Immature natural killer cell (primary cell): ENCODE measurements around the gene FOXI2. TPM values are rescaled to one million over a fixed set of nuclear protein-coding genes. Genes with fewer than 3 reads are reported as not detected.
A peak's percentile ranks its signal among the peaks of the same experiment; 100 is the strongest.

Experiments used
- DNase-seq, 3 donors: peaks; one replicate each; pipeline ENCODE4 v3.0.0; 2022; ENCODE audit warnings: mixed read lengths in 1 of 3
- H3K27ac Mint-ChIP-seq, 6 donors: one replicate each; pipeline ENCODE4 v1.8.0; 2020; ENCODE audit warnings: mixed read lengths in 6 of 6, mild to moderate bottlenecking in 5 of 6, inconsistent platforms in 4 of 6, moderate library complexity in 3 of 6
- H3K27me3 Mint-ChIP-seq, 3 donors: one replicate each; pipeline ENCODE4 v1.8.0; 2020 to 2021; ENCODE audit warnings: low read depth in 3 of 3, mild to moderate bottlenecking in 3 of 3, mixed read lengths in 3 of 3, moderate library complexity in 3 of 3, inconsistent platforms in 1 of 3
- H3K36me3 Mint-ChIP-seq, 3 donors: one replicate each; pipeline ENCODE4 v1.8.0; 2020; ENCODE audit warnings: mixed read lengths in 3 of 3, inconsistent platforms in 2 of 3, mild to moderate bottlenecking in 2 of 3
- H3K4me1 Mint-ChIP-seq, 2 donors: one replicate each; pipeline ENCODE4 v1.8.0; 2020; ENCODE audit warnings: inconsistent platforms in 2 of 2, mild to moderate bottlenecking in 2 of 2, mixed read lengths in 2 of 2, moderate library complexity in 1 of 2
- H3K4me3 Mint-ChIP-seq, 5 donors: one replicate each; pipeline ENCODE4 v1.8.0; 2020; ENCODE audit warnings: mild to moderate bottlenecking in 5 of 5, mixed read lengths in 5 of 5, inconsistent platforms in 3 of 5, moderate library complexity in 3 of 5
- H3K9me3 Mint-ChIP-seq, 6 donors: one replicate each; pipeline ENCODE4 v1.8.0; 2020; ENCODE audit warnings: mild to moderate bottlenecking in 6 of 6, mixed read lengths in 6 of 6, inconsistent platforms in 4 of 6, moderate library complexity in 3 of 6
- polyA plus RNA-seq, 3 donors: library from polyadenylated mRNA; unstranded; fragments of 300-500 nt; fragmentation: Illumina TruSeq; gene quantifications; one replicate each; pipeline ENCODE4 v1.2.3, GENCODE V29; 2021

FOXI2 gene
- polyA plus RNA-seq, 3 donors from 2014 or later, result not detected

- Mint-ChIP-seq H3K4me1 (no peaks in the 10 kb centered on the region), H3K27ac (no peak overlapping the region), H3K4me3 (no peak overlapping the region), H3K9me3 (peaks cover 0 to 4% (median 0%) of the 10 kb centered on the region in 6 donors), H3K36me3 (no peaks in the 10 kb centered on the region), H3K27me3 (peaks cover 2 to 33% (median 5%) of the 10 kb centered on the region in 3 donors)
- no peak for DNase-seq
Measured at GRCh38 chr10:127762925-127763324, 25.9 kb downstream of the FOXI2 start.

DNA sequence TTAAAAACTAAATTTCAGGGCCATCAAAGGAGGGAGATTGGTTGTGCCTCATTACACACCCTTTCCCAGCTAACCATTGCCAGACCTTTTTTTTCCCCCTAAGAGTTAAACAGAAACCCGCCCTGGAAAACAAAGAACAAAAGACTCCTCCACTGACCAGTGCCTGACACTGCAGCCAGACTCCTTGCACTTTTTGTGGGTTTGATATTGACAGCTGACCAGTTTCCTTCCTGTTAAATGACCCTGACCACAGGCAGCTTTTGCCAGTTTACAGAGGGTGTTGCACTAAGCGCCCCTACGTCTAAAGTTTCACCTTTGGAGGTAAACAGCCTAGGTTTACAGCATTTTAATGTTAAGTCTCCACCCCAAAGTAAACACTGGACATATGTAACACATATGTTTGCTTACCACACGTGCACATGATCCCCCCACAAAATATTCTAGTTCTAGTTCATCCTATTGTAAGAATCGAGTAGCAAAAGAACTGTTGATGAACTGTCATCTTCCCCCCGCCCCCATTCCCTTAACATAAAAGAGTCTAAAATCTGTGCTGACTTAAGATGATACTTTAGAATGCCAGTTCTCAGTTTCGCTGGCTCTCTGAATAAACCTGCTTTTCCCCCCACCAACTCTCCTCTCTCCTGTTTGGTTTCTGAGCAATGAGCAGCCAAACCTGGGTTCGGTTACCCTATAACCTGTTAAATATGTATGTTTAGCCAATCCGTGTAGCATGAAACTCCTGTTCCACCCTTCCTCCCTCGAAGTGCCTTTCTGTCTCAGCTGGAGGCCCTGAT lies 38.0 kb downstream of the FOXI2 start:
- peak; percentile 3 to 22 (median 17) for DNase-seq
- Mint-ChIP-seq H3K27ac (no peak overlapping the region), H3K4me1 (no peaks in the 10 kb centered on the region), H3K36me3 (no peaks in the 10 kb centered on the region), H3K9me3 (no peaks in the 10 kb centered on the region), H3K4me3 (no peak overlapping the region), H3K27me3 (peaks cover 0 to 6% (median 4%) of the 10 kb centered on the region in 3 donors)

- Mint-ChIP-seq H3K27ac (no peak overlapping the region), H3K4me3 (no peak overlapping the region), H3K9me3 (no peaks in the 10 kb centered on the region), H3K27me3 (peaks cover 2 to 9% (median 4%) of the 10 kb centered on the region in 3 donors), H3K36me3 (no peaks in the 10 kb centered on the region), H3K4me1 (no peaks in the 10 kb centered on the region)
- DNase-seq, result no peak
Measured at GRCh38 chr10:127776816-127777215, 39.8 kb downstream of the FOXI2 start.

DNA sequence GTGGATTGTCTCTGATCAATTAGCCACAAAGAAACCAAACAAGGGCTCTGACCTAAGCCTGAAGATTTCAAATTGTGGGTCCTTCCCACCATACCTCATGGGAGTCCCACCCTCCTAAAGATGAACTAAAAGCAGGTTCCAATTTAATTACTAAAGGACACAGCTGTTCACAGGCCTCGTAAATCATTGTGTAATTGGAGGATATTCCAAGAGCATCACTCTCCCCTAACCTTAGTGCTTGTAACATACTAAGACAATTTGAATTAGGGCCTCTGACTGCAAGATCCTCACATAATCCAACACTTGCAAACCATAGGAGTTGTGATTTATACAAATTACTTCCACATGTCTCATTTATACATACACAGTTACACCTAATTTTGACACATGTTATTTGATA lies 44.4 kb downstream of the FOXI2 start:
- Mint-ChIP-seq H3K9me3 (peaks cover 0 to 2% (median 0%) of the 10 kb centered on the region in 6 donors), H3K27ac (no peak overlapping the region), H3K4me1 (no peaks in the 10 kb centered on the region), H3K4me3 (no peak overlapping the region), H3K36me3 (no peaks in the 10 kb centered on the region), H3K27me3 (peaks cover 2 to 13% (median 4%) of the 10 kb centered on the region in 3 donors)
- DNase-seq, result no peak

DNA sequence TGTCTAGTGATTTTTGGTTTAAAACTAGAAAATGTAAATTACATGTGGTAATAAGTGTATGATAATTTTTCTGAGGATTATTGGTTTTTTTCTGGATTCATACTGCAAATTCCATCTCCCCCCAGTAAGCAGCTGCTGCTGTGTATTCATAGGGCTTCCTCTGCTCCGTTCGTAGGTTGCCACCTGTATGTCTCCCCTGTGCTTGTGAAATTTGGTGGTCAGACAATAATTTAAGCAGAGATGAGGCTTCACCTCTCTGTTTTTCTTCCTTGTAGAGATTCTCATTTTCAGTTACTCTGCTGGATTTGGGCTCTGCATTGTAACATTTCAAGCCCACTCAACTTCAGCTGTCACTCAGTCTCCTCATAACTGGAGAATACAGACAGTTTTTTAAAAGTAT lies 50.9 kb downstream of the FOXI2 start:
- peaks cover 0 to 5% (median under 1%) of the 10 kb centered on the region in 6 donors for H3K9me3 Mint-ChIP-seq
- H3K4me1 Mint-ChIP-seq, result no peaks in the 10 kb centered on the region
- no peaks in the 10 kb centered on the region for H3K36me3 Mint-ChIP-seq
- H3K27me3 Mint-ChIP-seq, result peaks cover 2 to 9% (median 9%) of the 10 kb centered on the region in 3 donors
- DNase-seq, result no peak
- H3K27ac Mint-ChIP-seq, result no peak overlapping the region
- no peak overlapping the region for H3K4me3 Mint-ChIP-seq

DNA sequence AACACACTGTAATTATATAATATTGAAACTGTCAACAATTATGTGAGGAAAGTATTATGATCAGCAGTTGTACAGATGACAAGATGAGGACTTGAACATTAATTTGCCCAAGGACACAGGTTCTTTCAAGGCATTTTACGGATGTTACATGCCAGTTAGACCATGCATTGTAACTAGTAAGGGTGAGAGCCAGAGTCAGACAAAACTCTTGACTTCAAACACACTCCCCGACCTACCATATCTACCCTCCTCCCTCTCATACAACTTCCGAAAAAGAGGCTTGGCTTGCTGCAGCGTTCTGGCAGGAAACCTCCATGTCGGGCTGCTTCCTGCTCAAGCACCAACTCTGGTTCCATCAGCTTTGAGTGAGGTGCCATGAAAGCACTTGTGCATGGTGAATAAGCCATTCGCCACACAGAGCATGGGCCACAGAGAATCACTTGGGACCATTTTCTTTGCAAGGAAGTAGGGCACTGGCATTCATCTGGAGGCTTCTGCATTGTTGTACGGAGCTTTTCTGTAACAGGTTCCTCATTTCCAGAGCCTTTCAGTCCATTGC lies 53.2 kb downstream of the FOXI2 start:
- H3K27ac Mint-ChIP-seq, result no peak overlapping the region
- H3K9me3 Mint-ChIP-seq, result peaks cover 0 to 5% (median 0%) of the 10 kb centered on the region in 6 donors
- H3K4me3 Mint-ChIP-seq, result no peak overlapping the region
- H3K4me1 Mint-ChIP-seq, result no peaks in the 10 kb centered on the region
- no peak for DNase-seq
- H3K27me3 Mint-ChIP-seq, result peaks cover 7 to 12% (median 8%) of the 10 kb centered on the region in 3 donors
- no peaks in the 10 kb centered on the region for H3K36me3 Mint-ChIP-seq

Other genes with a start within 250 kb of the FOXI2 start
- not detected for gene NPS, start 187.9 kb upstream of the FOXI2 start, polyA plus RNA-seq
- not detected for gene CLRN3, start 155.8 kb downstream of the FOXI2 start, polyA plus RNA-seq
- gene PTPRE, start 169.9 kb downstream of the FOXI2 start, polyA plus RNA-seq, result 10 to 100 TPM; 35.7 to 73.1 (median 40.3) TPM